HK-2 (cell line): Measurements from ENCODE around the gene PPP1R12C.

ENCODE experiments used
- DNase-seq: peaks from one replicate; pipeline ENCODE4 v3.0.0-alpha.2; 2018; ENCODE audit not compliant: unreplicated experiment

The PPP1R12C gene

DNA sequence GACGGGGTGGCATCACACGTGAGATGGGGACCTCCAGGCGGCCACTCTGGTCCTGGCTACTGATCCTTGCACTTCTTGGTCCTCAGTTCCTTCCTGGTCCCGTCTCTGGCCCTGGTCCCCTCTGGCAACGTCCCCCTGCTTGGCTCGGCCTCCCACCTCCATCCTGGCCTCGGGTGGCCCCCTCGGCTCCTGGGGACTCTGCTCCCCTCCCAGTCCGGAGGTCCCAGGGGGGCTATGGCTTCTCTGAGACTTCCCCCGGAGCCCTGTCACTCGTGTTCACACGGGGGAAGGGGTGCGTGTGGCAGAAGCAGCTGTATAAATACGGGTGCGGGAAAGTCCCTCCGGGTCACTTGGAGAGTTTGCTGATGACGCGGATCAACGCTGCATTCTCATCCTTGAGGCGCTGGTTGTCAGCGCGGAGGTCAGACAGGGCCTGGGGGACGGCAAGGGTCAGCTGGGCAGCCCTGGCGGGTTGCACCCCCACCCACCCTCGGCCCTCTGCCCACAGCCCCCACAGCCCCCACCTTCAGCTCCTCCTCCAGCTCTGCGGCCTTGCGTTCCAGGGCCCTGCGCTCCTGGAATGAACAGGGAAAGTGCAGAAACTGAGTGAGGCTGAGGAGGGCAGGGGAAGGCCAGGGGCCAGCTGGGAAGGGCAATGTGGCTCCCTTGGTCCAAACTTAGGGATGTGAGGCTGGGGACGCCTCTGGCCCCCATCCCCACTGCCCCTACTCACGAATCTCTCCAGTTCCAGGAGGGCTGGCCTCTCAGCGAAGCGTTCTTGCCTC lies 26.1 kb downstream of the PPP1R12C start:
- DNase-seq: no peak

DNA sequence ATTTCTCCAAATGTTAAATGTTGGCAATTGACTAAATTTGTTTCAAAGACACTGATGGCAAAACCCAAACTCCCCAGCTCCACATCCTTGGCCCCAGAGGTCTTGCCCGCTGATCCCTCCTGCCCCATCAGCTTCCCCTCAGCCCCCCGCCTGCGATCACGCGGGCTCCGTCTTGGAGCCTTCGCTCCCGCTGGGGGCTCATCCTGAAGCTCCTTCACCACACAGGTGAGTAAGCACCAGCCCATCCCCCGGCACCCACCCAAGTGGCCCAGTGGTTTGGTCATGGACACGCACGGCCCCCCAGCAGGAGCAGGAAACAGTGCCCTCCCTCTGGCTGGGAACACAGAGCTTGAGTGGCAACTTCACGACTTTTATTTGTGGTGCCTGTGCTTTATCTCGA lies 26.9 kb downstream of the PPP1R12C start:
- no peak for DNase-seq

DNA sequence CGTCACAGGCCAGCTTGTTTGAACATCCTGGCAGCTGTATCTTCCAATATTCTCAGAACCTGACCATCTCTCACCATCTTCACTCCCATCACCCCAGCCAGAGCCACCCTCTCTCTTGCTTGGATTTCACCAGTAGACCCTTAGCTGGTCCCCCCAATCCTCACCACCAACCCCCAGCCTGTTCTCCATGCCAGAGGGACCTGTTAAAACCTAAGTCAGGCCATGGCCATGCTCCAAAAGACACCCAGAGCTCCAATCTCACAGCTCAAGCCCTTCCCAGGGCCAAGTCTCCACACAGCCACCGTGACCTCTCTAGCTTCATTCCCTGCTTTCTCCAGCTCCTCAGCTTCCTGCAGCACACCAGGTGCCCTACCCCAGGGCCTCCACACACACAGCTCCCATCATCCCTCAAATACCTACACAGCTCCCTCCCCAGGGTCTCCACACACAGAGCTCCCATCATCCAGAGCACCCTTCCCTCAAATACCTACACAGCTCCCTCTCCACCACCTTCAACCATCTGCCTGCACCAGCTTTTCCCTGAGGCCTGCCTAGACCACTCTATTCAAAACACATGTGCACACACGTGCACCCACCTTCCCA lies 28.0 kb downstream of the PPP1R12C start:
- DNase-seq: no peak

DNA sequence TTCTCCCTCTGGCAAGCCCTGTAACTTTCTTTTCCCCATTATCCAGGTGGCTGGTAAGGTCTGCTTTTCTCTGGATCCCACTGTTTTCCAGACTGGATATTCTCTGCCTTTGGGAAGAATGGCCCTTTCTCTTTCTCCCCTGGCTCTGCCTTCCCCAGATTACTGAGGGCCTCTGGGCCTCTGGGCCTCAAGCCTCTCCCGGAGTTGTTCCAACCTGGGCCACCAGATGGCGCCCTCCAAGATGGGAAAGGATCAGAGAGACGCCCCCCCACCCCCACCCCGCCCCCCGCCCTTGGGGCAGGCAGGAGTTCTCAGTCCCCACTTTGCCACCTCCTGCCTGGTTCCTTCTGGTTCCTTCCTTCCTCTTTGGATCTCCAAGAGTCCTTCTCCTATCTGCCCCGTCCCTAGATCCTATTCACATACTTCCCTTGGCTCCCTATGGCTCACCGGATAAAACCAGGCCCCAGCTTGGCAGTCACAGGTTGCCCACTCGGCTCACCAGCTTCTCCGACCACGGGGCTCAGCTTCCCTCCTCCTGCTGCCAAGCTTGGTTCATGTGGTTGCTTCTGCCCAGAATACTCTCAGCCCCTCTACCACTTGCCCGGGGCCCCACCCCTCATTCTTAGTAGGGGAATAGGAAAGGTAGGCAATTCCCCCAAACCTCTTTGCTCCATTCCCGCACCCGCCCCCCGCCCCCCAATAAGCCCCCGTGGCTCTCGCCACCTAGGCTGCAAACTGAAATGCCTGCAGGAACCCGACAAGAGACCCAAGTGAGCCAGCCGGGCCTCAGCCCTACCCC lies 28.7 kb downstream of the PPP1R12C start:
- peak; percentile 87 for DNase-seq

DNA sequence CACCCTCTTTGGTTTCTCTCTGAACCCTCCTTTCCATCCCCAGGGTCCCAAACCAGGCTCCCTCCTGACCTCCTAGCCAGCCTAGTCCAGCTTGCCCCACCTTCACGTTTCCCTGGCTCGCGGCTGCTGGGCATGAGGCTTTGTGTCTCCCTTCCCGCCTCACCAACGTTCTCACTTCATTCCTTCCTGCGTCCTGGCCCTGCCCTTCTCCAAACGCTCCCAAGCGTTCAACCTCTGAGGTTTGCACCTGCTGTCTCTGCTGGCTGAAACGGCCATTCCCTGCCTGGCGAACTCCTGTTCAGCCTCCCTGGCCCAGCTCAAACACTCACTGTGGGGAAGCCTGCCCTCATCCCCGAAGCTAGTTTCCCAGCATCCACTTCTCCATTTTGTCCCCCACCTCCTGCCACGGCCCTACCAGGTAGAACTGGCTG lies 29.4 kb downstream of the PPP1R12C start:
- no peak for DNase-seq

DNA sequence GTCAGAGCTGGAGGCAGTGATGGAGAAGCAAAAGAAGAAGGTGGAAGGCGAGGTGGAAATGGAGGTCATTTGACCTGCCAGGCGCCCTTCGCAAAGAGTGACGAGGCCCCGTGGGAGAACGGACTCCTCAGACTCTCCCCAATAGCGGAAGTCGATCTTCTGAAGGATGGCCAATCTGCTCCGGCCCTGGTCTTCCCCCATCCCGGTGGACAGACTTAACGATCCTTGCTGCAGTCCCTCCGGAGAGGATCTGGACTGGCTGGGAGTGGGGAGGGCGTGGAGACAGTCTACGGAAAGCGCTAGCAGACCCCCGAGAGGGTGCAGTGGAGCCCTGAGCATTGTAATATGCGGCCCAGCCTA lies 29.9 kb downstream of the PPP1R12C start:
- no peak for DNase-seq

DNA sequence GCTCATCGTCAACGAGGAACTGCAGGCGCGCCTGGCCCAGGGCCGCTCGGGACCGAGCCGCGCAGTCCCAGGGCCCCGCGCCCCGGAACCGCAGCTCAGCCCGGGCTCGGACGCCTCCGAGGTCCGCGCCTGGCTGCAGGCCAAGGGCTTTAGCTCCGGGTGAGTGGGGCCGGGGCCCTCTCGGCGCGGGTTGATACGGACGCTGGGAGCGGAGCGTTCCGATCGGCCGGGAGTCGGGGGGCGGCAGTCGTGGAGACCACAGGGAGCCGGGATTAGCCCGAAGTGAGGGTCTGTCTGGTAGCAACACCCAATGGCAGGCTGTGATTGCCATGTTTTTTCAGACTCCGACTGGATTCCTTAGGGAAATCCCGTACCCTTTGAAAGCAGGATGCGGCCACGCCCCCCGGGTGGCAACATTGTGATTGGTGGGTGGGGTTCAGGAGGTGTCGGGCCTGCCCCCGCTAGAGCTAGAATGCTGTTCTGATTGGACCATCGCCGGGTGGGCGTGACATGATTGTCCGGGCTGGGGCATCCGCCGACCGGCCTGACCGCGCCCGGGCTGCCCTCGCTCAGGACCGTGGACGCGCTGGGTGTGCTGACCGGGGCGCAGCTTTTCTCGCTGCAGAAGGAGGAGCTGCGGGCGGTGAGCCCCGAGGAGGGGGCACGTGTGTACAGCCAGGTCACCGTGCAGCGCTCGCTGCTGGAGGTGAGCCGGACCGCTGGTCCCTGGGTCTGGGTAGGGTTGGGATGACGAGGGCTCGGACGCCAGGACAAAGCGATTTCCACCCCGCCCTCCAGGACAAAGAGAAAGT lies 30.5 kb downstream of the PPP1R12C start:
- DNase-seq: no peak

DNA sequence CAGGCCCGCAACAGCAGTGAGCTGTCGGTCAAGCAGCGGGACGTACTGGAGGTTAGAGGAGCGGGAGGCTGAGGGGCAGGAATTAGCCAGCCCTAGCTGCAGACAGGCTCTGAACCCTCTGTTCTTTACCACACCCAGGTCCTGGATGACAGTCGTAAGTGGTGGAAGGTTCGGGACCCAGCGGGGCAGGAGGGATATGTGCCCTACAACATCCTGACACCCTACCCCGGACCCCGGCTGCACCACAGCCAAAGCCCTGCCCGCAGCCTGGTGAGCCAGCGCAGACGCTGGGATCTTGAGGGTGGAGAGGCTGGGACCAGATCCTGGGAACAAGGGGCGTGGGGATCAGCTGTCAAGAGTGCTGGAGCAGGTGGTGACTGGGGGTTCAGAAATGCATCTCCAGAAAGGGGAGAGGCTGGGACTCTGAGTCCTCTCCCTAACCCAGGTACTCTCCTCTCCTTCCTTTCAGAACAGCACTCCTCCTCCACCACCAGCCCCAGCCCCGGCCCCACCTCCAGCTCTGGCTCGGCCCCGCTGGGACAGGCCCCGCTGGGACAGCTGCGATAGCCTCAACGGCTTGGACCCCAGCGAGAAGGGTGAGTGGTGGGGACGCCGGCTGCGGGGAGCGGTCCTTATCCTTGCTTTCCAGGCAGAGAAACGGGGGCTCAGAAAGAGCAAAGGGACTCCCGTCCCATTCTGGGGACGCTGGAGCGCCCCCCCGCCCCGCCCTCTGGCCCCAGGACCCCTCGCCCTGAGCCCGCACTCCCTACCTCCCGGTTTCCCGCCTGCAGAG lies 31.3 kb downstream of the PPP1R12C start:
- no peak for DNase-seq

DNA sequence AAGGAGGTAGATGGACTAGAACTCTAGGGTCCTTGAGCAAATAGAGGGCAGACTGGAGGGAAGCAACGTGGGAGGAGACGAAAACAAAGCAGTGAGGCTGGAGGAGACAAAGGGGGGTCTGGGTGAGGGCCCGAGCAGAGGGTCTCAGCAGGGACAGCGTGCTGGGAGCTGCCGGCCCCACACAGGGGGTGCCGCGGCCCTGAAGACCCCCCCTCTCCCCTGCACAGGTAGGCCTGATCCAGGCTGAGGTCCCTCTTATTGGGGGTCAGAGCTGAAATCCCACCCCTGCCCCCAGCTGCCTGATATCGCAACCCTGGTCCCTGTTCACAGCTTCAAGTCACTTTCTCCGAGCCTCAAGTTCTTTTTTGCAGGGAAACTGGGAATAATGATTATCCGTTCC lies 33.0 kb downstream of the PPP1R12C start:
- DNase-seq: no peak

DNA sequence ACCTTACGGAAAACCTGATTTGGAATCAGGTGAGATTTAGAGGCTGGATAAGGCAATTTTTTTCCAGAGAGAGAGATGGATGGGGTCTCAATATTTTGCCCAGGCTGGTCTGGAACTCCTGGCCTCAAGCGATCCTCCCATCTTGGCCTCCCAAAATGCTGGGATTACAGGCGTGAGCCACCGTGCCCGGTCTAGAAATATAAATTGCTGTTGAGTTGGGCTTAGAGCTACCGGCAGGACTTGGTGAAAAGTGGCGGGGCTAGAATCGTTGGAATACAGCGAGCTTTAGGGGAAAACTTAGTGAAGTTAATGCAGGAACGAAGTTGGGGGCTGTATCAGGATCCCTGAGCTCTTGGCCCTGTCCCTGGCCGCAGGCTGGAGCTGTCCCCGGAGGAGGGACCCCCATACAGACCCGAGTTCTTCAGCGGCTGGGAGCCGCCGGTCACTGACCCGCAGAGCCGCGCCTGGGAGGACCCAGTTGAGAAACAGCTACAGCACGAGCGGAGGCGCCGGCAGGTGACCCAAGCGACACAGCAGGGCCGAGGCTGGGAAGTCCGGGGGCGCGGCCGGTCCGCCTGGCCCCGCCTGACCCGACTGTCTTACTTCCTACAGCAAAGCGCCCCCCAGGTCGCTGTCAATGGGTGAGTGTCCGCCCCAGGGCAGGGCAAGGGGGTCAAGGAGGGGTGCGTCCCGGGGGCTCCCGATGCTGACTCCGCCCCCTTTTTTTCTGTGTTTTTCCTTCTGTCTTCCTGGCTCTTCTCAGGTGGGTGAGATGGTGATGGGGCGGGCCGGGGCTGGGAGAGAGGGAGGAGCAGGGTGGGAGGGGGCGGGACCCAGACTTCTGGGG lies 34.2 kb downstream of the PPP1R12C start:
- no peak for DNase-seq

DNA sequence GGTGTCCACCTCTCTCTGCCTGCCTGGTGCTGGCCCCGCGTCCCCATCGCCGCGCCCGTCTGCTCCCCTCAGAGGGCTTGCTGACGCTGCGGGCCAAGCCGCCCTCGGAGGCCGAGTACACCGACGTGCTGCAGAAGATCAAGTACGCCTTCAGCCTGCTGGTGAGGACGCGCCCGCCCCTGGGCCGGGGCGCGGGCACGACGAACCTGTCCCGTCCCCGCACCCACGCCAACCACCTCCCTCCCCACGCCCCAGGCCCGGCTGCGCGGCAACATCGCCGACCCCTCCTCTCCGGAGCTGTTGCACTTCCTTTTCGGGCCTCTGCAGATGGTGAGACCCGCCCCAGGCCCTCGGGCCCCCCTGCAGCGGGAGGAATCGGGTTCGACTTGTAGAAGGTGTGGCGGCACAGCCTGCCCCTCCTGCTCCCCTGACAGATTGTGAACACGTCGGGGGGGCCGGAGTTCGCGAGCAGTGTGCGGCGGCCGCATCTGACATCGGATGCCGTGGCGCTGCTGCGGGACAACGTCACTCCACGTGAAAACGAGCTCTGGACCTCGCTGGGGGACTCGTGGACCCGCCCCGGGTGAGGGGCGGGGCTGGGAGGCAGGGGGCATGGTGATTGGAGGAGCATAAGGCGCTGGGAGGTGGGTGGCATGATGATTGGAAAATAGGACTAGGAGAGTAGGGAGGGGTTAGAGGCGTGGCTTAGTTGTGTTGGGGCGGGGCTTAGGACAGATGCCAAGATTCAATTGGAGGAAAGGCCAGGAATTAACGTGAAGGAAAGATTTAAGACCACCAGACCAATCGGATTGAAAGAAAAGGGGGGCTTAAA lies 35.2 kb downstream of the PPP1R12C start:
- DNase-seq: no peak

DNA sequence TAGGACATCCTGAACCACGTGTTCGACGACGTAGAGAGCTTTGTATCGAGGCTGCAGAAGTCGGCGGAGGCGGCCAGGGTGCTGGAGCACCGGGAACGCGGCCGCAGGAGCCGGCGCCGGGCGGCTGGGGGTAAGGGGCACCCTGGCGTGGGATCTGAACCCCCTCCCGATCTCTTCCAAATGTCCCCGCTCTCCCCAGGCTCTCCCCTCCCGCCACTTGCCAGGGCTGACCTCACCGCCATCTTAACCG lies 35.7 kb downstream of the PPP1R12C start:
- no peak for DNase-seq

DNA sequence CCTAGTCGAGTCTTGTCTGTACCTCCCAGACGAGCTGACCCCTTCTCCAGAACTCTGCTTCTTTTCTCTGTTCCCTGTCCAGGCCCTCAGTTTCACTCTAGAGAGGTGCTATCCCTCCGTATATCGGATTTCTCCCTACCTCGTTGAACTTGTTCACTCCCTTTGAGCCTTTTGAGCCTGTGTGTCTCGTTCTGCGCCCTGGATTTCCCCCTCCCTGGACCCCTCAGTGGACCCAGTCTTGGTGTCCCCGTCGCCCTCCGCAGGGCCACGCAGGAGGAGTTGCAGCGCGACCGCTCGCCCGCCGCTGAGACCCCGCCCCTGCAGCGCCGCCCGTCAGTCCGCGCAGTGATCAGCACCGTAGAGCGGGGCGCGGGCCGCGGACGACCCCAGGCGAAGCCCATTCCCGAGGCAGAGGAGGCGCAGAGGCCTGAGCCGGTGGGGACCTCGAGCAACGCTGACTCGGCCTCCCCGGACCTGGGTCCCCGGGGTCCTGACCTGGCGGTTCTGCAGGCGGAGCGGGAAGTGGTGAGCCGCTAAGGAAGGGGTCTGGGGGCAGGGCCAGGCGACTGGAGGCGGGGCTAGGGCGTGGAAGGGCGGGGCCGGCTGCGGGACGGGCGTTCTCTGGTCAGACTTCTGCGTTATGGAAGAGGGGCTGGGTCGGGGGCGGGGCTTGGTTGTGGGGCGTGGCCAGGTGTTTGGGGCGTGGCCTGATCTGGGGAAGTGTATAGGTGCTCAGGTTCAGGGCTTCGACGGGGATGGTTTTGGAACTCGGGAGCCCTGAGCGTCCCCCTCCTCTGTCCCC lies 36.3 kb downstream of the PPP1R12C start:
- peak; percentile 98 for DNase-seq

DNA sequence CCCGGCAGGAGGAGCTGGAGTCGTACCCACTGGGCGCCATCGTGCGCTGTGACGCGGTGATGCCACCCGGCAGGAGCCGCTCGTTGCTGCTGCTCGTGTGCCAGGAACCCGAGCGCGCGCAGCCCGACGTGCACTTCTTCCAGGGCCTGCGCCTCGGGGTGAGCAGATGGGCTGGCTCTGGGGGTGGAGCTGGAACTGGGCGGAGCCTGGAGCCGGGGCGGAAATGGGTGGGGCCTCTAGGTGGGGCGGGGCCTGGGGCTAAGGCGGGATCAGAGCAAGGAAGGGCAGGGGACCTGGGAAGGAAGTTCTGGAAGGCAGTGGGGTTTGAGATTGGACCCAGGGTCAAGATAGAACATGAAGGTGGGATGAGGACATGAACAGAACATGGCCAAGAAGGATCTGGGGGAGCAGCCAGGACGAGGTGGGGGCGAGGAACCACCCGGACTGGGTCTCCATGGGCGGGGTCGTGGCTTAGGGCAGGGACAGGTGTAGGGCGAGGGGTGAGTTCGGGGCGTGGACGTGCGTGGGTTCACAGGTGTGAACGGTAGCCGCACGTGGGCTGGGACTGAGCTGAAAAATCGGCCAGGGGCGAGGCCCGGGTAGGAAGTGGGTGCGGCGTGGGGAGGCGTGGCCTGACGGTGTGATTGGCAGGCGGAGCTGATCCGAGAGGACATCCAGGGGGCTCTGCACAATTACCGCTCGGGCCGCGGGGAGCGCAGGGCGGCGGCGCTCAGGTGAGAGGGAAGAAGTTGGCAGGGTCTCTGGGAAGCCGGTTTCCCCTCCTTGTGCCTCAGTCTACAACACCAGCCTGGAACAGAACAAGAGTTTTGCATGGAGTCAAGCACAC lies 37.1 kb downstream of the PPP1R12C start:
- DNase-seq: peak; percentile 99

DNA sequence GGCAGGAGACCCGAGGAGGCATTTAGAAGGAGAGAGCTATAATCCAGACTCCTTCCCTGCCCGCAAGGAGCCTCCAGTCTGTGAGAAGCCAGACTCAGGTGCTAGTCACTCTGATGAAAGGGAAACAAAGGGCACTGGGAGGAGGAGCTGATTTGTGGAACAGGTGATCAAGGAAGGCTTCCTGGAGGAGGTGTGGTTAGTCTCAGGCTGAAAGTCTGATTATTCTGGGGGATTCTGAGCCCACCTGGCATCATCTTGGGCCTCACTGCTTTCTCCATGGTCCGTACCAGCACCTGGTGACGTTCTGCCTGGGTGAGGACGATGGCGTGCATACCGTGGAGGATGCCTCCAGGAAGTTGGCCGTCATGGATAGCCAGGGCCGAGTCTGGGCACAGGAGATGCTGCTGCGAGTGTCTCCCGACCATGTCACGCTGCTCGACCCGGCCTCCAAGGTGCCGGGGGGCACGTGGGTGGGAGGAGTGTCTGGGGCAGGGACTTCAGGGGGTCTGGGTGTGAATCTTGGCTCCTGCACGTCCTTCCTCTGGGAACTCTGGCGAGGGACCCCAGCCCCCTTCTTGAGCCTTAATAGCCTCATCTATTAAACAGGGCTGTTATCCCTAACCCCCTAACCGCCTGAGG lies 37.9 kb downstream of the PPP1R12C start:
- DNase-seq: no peak

DNA sequence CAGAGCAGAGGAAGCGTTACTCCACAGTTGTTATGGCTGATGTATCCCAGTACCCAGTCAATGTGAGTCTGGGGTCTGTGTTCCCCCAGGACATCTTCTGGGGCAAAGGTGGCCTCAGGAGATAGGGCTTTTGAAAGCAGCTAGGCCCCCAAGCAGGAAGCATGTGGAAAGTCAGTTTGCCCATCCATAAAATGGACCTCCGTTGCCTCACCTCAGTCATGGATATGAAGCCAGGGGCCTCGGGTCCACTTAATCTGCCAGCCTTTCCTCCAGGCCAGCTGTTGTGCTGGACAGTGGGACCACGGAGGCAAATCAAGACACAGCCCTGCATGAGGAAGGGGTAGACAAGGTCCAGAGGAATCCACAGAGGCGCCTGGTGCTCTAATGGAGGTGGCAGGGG lies 38.4 kb downstream of the PPP1R12C start:
- DNase-seq: no peak

DNA sequence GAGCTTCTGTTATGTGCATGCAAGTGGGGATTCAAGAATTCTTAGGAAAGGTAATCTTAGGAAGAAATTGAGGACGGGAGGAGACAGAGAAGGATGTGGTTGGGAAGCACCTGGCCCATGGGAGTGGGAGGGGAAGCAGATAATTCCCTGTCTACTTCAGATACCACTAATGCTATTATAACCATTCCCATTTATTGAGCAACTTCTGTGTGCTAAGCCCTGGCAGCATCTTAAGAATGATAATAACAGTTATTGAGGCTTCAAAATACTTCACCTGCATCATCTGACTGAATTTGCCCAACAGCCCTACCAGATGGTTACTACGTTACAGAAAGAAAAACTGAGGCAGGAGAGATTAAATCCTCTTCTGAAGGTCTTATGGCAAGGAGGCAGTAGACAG lies 40.3 kb downstream of the PPP1R12C start:
- DNase-seq: no peak
